ENCODE data around the gene NPHP4.

NPHP4 gene

DNA sequence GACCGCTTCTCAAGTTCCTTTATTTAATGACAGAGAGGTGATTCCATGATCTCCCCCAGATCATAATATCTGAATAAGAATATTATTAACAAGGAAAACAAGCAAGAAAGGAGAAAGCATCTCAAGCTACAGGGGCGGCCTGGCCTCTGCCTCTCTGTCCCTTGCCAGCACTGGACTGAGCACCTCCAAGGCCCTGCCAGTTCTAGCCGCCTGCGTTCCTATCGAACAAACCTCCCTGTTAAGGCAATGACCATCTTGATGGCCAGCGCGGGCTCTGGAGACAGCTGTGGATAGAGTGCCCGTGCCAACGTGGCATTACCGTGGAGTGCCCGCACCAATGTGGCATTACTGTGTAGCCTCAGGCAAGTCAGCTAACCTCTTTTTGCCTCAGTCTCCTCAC lies 84.8 kb downstream of the NPHP4 start:
- ATAC-seq (replicated peaks; ENCODE audit: extremely low read depth, poor library complexity, severe bottlenecking) (no peak), DNase-seq (ENCODE audit: low spot score in 2 of 2) (no peak)
- Mint-ChIP-seq H3K36me3 (ENCODE audit: insufficient read depth) (peaks cover 13% of the 10 kb centered on the region), H3K4me3 (no peak overlapping the region), H3K27me3 (no peaks in the 10 kb centered on the region), H3K27ac (ENCODE audit: low read depth) (no peak overlapping the region), H3K9me3 (no peaks in the 10 kb centered on the region), H3K4me1 (peaks cover 3% of the 10 kb centered on the region)

DNA sequence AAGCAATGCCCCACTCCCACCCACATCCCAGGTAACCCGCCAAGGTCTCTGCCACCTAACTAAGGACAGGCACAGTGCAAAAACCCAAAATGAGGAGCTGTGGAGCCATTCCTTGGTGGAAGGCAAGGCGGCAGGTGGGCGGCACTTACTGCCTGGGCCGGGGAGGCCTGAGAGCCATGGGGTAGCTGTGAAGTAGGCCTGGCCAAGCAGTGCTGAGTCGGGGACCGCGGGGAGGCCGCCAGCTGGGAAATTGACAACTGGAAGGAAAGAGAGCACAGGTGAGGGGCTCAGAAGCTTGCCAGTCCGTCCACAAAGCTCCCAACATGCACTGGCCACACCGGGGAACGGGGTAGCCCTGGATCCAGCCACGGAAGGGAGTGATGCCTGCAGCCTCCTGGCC lies 85.3 kb downstream of the NPHP4 start:
- H3K36me3 Mint-ChIP-seq (ENCODE audit: insufficient read depth), result peaks cover 13% of the 10 kb centered on the region
- H3K27ac Mint-ChIP-seq (ENCODE audit: low read depth), result no peak overlapping the region
- no peak overlapping the region for H3K4me3 Mint-ChIP-seq
- ATAC-seq (replicated peaks; ENCODE audit: extremely low read depth, poor library complexity, severe bottlenecking) (no peak), DNase-seq (ENCODE audit: low spot score in 2 of 2) (no peak)
- H3K27me3 Mint-ChIP-seq, result no peaks in the 10 kb centered on the region
- H3K4me1 Mint-ChIP-seq, result peaks cover 7% of the 10 kb centered on the region
- H3K9me3 Mint-ChIP-seq, result no peaks in the 10 kb centered on the region

GRCh38 chr1:5906116-5906515 lies 86.1 kb downstream of the NPHP4 start:
- H3K27ac Mint-ChIP-seq (ENCODE audit: low read depth), result no peak overlapping the region
- H3K4me3 Mint-ChIP-seq, result no peak overlapping the region
- H3K9me3 Mint-ChIP-seq, result no peaks in the 10 kb centered on the region
- DNase-seq (ENCODE audit: low spot score in 2 of 2), result no peak
- ATAC-seq (replicated peaks; ENCODE audit: extremely low read depth, poor library complexity, severe bottlenecking), result no peak
- H3K4me1 Mint-ChIP-seq, result peaks cover 10% of the 10 kb centered on the region
- peaks cover 10% of the 10 kb centered on the region for H3K36me3 Mint-ChIP-seq (ENCODE audit: insufficient read depth)
- H3K27me3 Mint-ChIP-seq, result no peaks in the 10 kb centered on the region

DNA sequence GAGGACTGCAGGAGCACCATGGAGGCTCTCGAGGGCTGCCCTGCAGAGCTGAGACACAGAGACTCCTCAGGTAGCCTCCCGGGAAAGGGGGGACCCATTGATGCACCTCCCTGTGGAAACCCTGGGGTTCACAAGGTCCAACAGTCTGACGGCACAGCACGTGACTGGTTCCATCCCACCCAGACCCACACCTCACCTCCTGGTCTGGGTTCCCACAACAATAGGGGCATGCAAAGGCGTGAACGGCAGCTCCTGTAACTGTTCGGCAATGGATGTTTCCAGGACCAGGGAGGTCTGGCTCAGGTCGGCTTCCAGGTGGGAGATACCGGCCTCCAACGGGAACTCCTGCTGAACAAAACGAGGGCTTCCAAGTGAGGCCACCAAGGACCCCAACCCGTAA lies 86.8 kb downstream of the NPHP4 start:
- Mint-ChIP-seq H3K4me1 (peaks cover 10% of the 10 kb centered on the region), H3K27ac (ENCODE audit: low read depth) (no peak overlapping the region), H3K4me3 (no peak overlapping the region), H3K27me3 (no peaks in the 10 kb centered on the region), H3K36me3 (ENCODE audit: insufficient read depth) (peaks cover 10% of the 10 kb centered on the region), H3K9me3 (no peaks in the 10 kb centered on the region)
- ATAC-seq (replicated peaks; ENCODE audit: extremely low read depth, poor library complexity, severe bottlenecking) (no peak), DNase-seq (ENCODE audit: low spot score in 2 of 2) (no peak)

DNA sequence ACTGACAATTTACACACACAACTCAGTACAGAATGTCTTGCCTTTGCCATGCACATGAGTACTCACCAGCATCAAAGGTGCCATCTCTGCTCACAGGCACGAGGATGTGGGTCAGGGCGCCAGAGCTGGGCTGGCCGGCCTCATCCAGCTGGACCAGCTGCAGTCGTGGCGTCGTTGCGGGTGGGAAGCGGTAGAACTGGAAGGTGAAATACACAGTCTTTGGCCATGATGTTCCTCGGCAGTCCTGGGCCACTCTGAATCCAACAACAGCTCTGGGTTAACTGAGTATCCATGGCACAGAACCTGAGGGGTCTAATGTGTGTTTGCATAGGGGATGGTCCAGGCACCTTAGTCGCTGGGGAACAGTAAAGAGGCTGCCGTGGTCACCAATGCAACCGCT lies 87.7 kb downstream of the NPHP4 start:
- Mint-ChIP-seq H3K4me3 (no peak overlapping the region), H3K4me1 (peaks cover 10% of the 10 kb centered on the region), H3K27ac (ENCODE audit: low read depth) (no peak overlapping the region), H3K27me3 (no peaks in the 10 kb centered on the region), H3K9me3 (no peaks in the 10 kb centered on the region), H3K36me3 (ENCODE audit: insufficient read depth) (peaks cover 8% of the 10 kb centered on the region)
- ATAC-seq (replicated peaks; ENCODE audit: extremely low read depth, poor library complexity, severe bottlenecking) (no peak), DNase-seq (ENCODE audit: low spot score in 2 of 2) (no peak)

- Mint-ChIP-seq H3K4me1 (peaks cover 10% of the 10 kb centered on the region), H3K27ac (ENCODE audit: low read depth) (no peak overlapping the region), H3K9me3 (no peaks in the 10 kb centered on the region), H3K27me3 (no peaks in the 10 kb centered on the region), H3K4me3 (no peak overlapping the region), H3K36me3 (ENCODE audit: insufficient read depth) (peaks cover 8% of the 10 kb centered on the region)
- DNase-seq (ENCODE audit: low spot score in 2 of 2) (no peak), ATAC-seq (replicated peaks; ENCODE audit: extremely low read depth, poor library complexity, severe bottlenecking) (no peak)
Measured at GRCh38 chr1:5903680-5904079, 88.5 kb downstream of the NPHP4 start.

GRCh38 chr1:5903031-5903430 lies 89.2 kb downstream of the NPHP4 start:
- Mint-ChIP-seq H3K27me3 (no peaks in the 10 kb centered on the region), H3K36me3 (ENCODE audit: insufficient read depth) (peaks cover 8% of the 10 kb centered on the region), H3K9me3 (no peaks in the 10 kb centered on the region), H3K4me1 (peaks cover 10% of the 10 kb centered on the region), H3K4me3 (no peak overlapping the region), H3K27ac (ENCODE audit: low read depth) (no peak overlapping the region)
- DNase-seq (ENCODE audit: low spot score in 2 of 2) (no peak), ATAC-seq (replicated peaks; ENCODE audit: extremely low read depth, poor library complexity, severe bottlenecking) (no peak)

- Mint-ChIP-seq H3K9me3 (no peaks in the 10 kb centered on the region), H3K27me3 (no peaks in the 10 kb centered on the region), H3K4me1 (peaks cover 10% of the 10 kb centered on the region), H3K27ac (ENCODE audit: low read depth) (no peak overlapping the region), H3K36me3 (ENCODE audit: insufficient read depth) (peaks cover 8% of the 10 kb centered on the region), H3K4me3 (no peak overlapping the region)
- no peak for DNase-seq (ENCODE audit: low spot score in 2 of 2)
- no peak for ATAC-seq (replicated peaks; ENCODE audit: extremely low read depth, poor library complexity, severe bottlenecking)
Measured at GRCh38 chr1:5901841-5902240, 90.4 kb downstream of the NPHP4 start.

GRCh38 chr1:5901150-5901549 lies 91.1 kb downstream of the NPHP4 start:
- ATAC-seq (replicated peaks; ENCODE audit: extremely low read depth, poor library complexity, severe bottlenecking) (no peak), DNase-seq (ENCODE audit: low spot score in 2 of 2) (no peak)
- no peak overlapping the region for H3K27ac Mint-ChIP-seq (ENCODE audit: low read depth)
- peaks cover 8% of the 10 kb centered on the region for H3K36me3 Mint-ChIP-seq (ENCODE audit: insufficient read depth)
- no peaks in the 10 kb centered on the region for H3K9me3 Mint-ChIP-seq
- H3K4me3 Mint-ChIP-seq, result no peak overlapping the region
- H3K27me3 Mint-ChIP-seq, result no peaks in the 10 kb centered on the region
- H3K4me1 Mint-ChIP-seq, result peaks cover 10% of the 10 kb centered on the region

GRCh38 chr1:5898266-5898665 lies 94.0 kb downstream of the NPHP4 start:
- no peak for ATAC-seq (replicated peaks; ENCODE audit: extremely low read depth, poor library complexity, severe bottlenecking)
- Mint-ChIP-seq H3K27ac (ENCODE audit: low read depth) (no peak overlapping the region), H3K9me3 (no peaks in the 10 kb centered on the region), H3K4me1 (peaks cover 10% of the 10 kb centered on the region), H3K36me3 (ENCODE audit: insufficient read depth) (peaks cover 3% of the 10 kb centered on the region), H3K27me3 (no peaks in the 10 kb centered on the region), H3K4me3 (no peak overlapping the region)
- DNase-seq (ENCODE audit: low spot score in 2 of 2), result no peak

- H3K27ac Mint-ChIP-seq (ENCODE audit: low read depth), result no peak overlapping the region
- H3K27me3 Mint-ChIP-seq, result no peaks in the 10 kb centered on the region
- no peak for DNase-seq (ENCODE audit: low spot score in 2 of 2)
- no peak overlapping the region for H3K4me3 Mint-ChIP-seq
- H3K9me3 Mint-ChIP-seq, result no peaks in the 10 kb centered on the region
- H3K4me1 Mint-ChIP-seq, result peaks cover 3% of the 10 kb centered on the region
- ATAC-seq (replicated peaks; ENCODE audit: extremely low read depth, poor library complexity, severe bottlenecking), result no peak
- H3K36me3 Mint-ChIP-seq (ENCODE audit: insufficient read depth), result peaks cover 3% of the 10 kb centered on the region
Measured at GRCh38 chr1:5896706-5897660, 95.2 kb downstream of the NPHP4 start.

DNA sequence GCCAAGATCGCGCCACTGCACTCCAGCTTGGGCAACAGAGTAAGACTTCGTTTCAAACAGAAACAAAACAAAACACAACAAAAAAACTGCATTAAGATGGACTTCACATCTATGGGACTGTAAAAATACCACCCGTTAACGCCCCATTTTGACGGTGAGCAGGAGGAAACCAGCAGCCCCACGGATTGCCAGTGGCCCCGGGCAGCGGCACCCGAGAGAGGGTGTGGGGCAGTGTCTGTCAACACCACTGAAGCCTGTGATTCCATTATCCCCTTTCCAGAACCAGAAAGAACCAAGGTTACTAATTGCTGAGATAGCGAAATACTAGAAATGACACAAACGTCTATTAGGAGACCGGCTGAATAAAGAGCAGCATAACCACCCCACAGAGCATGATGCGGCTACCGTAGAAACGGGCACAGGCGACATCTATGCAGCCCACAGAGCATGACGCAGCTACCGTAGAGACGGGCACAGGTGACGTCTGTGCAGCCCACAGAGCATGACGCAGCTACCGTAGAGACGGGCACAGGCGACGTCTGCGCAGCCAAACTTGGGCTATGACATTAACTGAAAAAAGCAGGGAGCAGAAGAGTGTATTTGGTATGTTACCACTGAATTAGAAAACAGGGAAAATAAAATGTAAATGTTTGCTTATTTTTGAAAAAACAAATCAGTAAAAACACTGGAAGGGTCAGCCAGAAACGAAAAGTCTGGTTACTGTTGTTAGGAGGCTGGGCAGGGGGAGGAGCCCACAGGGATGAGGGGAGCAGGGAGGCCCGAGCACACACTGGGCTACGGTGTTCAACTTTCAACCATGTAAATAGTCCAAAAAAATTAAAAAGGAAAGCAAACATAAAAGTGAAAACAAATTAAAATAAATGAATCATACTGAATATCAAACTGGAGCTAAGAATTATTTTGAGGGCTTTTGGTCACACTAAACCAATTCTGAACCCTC lies 96.5 kb downstream of the NPHP4 start:
- Mint-ChIP-seq H3K4me1 (no peaks in the 10 kb centered on the region), H3K4me3 (no peak overlapping the region), H3K9me3 (no peaks in the 10 kb centered on the region), H3K27ac (ENCODE audit: low read depth) (no peak overlapping the region), H3K36me3 (ENCODE audit: insufficient read depth) (peaks cover 3% of the 10 kb centered on the region), H3K27me3 (no peaks in the 10 kb centered on the region)
- no peak for ATAC-seq (replicated peaks; ENCODE audit: extremely low read depth, poor library complexity, severe bottlenecking)
- no peak for DNase-seq (ENCODE audit: low spot score in 2 of 2)

Measured in central memory CD8-positive, alpha-beta T cell (primary cell).